Measurements from ENCODE around the gene ART3.
"Not testable (repeated sequence)": the region's sequence is repeated elsewhere in the genome, so short reads cannot be mapped to it uniquely, and the experiment has no call there.

Gene ART3, protein sequence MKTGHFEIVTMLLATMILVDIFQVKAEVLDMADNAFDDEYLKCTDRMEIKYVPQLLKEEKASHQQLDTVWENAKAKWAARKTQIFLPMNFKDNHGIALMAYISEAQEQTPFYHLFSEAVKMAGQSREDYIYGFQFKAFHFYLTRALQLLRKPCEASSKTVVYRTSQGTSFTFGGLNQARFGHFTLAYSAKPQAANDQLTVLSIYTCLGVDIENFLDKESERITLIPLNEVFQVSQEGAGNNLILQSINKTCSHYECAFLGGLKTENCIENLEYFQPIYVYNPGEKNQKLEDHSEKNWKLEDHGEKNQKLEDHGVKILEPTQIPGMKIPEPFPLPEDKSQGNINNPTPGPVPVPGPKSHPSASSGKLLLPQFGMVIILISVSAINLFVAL

GRCh38 chr4:76074468-76074867 lies at the start of gene ART3:
TSS of gene ART3 (plus strand) at chr4:76074709. CDS start at chr4:76075890, 1,181 bp downstream.
- no peaks in the 10 kb centered on the region for H3K9me3 Mint-ChIP-seq
- peaks cover 18% of the 10 kb centered on the region for H3K27me3 Mint-ChIP-seq
- H3K4me1 Mint-ChIP-seq = no peaks in the 10 kb centered on the region
- H3K36me3 Mint-ChIP-seq (ENCODE audit: insufficient read depth) = no peaks in the 10 kb centered on the region
- no peak within 1 kb of the TSS for H3K4me3 Mint-ChIP-seq
- no peak for DNase-seq (ENCODE audit: low spot score in 2 of 2)
- no peak within 1 kb of the TSS for H3K27ac Mint-ChIP-seq (ENCODE audit: low read depth)
- ATAC-seq (replicated peaks; ENCODE audit: extremely low read depth, poor library complexity, severe bottlenecking) = no peak

- DNase-seq (ENCODE audit: low spot score in 2 of 2) = no peak
- Mint-ChIP-seq H3K27ac (ENCODE audit: low read depth) (no peak overlapping the region), H3K27me3 (peaks cover 31% of the 10 kb centered on the region), H3K36me3 (ENCODE audit: insufficient read depth) (no peaks in the 10 kb centered on the region), H3K4me3 (no peak overlapping the region), H3K4me1 (peaks cover 12% of the 10 kb centered on the region), H3K9me3 (no peaks in the 10 kb centered on the region)
- no peak for ATAC-seq (replicated peaks; ENCODE audit: extremely low read depth, poor library complexity, severe bottlenecking)
Observed at GRCh38 chr4:76028350-76028765, 46.2 kb upstream of the ART3 start.

DNA sequence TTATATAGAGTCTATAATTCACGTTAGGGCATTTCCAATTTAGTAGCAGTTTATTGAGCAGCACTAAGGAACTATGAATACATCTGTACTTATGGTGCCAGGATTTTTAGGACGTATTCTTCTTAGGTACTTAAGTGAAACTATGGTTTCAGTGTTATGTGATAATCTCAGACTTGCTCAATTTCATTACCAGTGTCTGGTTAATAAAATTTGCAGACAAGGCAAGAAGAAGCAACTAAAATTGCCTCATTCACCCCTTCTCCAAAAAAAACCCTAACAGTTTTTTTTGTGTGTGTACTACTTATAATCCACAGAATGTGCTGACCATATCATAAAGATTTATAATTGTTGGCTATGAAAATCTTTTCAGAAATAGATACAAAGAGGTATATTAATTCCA lies 45.2 kb upstream of the ART3 start:
- H3K36me3 Mint-ChIP-seq (ENCODE audit: insufficient read depth) = no peaks in the 10 kb centered on the region
- peaks cover 25% of the 10 kb centered on the region for H3K27me3 Mint-ChIP-seq
- H3K4me3 Mint-ChIP-seq = no peak overlapping the region
- ATAC-seq (replicated peaks; ENCODE audit: extremely low read depth, poor library complexity, severe bottlenecking) = no peak
- peaks cover 7% of the 10 kb centered on the region for H3K4me1 Mint-ChIP-seq
- H3K9me3 Mint-ChIP-seq = no peaks in the 10 kb centered on the region
- no peak overlapping the region for H3K27ac Mint-ChIP-seq (ENCODE audit: low read depth)
- no peak for DNase-seq (ENCODE audit: low spot score in 2 of 2)

GRCh38 chr4:76035141-76035540 lies 39.4 kb upstream of the ART3 start:
- no peaks in the 10 kb centered on the region for H3K9me3 Mint-ChIP-seq
- H3K27ac Mint-ChIP-seq (ENCODE audit: low read depth) = no peak overlapping the region
- no peaks in the 10 kb centered on the region for H3K4me1 Mint-ChIP-seq
- H3K4me3 Mint-ChIP-seq = no peak overlapping the region
- H3K36me3 Mint-ChIP-seq (ENCODE audit: insufficient read depth) = no peaks in the 10 kb centered on the region
- ATAC-seq (replicated peaks; ENCODE audit: extremely low read depth, poor library complexity, severe bottlenecking) (no peak), DNase-seq (ENCODE audit: low spot score in 2 of 2) (no peak)
- H3K27me3 Mint-ChIP-seq = peaks cover 8% of the 10 kb centered on the region

- Mint-ChIP-seq H3K9me3 (no peaks in the 10 kb centered on the region), H3K4me1 (no peaks in the 10 kb centered on the region), H3K27me3 (peaks cover under 1% of the 10 kb centered on the region), H3K27ac (ENCODE audit: low read depth) (no peak within 1 kb of the TSS), H3K4me3 (no peak within 1 kb of the TSS), H3K36me3 (ENCODE audit: insufficient read depth) (no peaks in the 10 kb centered on the region)
- no peak for DNase-seq (ENCODE audit: low spot score in 2 of 2)
- ATAC-seq (replicated peaks; ENCODE audit: extremely low read depth, poor library complexity, severe bottlenecking) = no peak
Observed at GRCh38 chr4:76035799-76036380, 38.6 kb upstream of the ART3 start, which contains the start of gene CXCL11. TSS of gene CXCL11 (minus strand) at chr4:76036070. CDS start at chr4:76035987, 83 bp downstream.

GRCh38 chr4:76036855-76037254 lies 37.7 kb upstream of the ART3 start:
- H3K9me3 Mint-ChIP-seq = no peaks in the 10 kb centered on the region
- no peaks in the 10 kb centered on the region for H3K27me3 Mint-ChIP-seq
- H3K4me1 Mint-ChIP-seq = no peaks in the 10 kb centered on the region
- no peaks in the 10 kb centered on the region for H3K36me3 Mint-ChIP-seq (ENCODE audit: insufficient read depth)
- ATAC-seq (replicated peaks; ENCODE audit: extremely low read depth, poor library complexity, severe bottlenecking) = no peak
- no peak overlapping the region for H3K27ac Mint-ChIP-seq (ENCODE audit: low read depth)
- H3K4me3 Mint-ChIP-seq = no peak overlapping the region
- DNase-seq (ENCODE audit: low spot score in 2 of 2) = no peak

DNA sequence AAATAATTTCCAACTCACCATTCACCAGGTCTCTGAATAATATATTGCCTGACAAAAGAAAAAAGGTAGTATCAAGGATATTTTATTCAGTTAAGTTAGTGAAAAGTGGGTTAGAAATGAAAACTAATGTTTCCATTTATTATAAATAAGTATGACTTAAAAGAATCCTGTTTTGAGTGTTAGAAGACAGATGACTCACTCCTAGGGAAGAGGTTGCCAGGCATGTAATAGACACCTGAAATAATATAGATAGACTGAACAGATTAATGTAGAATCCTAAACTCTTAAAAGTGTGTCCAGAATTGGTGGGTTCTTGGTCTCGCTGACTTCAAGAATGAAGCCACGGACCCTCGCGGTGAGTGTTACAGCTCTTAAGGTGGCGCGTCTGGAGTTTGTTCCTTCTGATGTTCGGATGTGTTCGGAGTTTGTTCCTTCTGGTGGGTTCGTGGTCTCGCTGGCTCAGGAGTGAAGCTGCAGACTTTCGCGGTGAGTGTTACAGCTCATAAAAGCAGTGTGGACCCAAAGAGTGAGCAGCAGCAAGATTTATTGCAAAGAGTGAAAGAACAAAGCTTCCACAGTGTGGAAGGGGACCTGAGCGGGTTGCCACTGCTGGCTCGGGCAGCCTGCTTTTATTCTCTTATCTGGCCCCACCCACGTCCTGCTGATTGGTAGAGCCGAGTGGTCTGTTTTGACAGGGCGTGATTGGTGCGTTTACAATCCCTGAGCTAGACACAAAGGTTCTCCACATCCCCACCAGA lies 32.1 kb upstream of the ART3 start:
- H3K4me1 Mint-ChIP-seq; DNase-seq (ENCODE audit: low spot score in 2 of 2); ATAC-seq (replicated peaks; ENCODE audit: extremely low read depth, poor library complexity, severe bottlenecking); H3K27me3 Mint-ChIP-seq; H3K9me3 Mint-ChIP-seq; H3K27ac Mint-ChIP-seq (ENCODE audit: low read depth); H3K36me3 Mint-ChIP-seq (ENCODE audit: insufficient read depth): not testable (repeated sequence)
- H3K4me3 Mint-ChIP-seq = peak overlapping the region; percentile 76

DNA sequence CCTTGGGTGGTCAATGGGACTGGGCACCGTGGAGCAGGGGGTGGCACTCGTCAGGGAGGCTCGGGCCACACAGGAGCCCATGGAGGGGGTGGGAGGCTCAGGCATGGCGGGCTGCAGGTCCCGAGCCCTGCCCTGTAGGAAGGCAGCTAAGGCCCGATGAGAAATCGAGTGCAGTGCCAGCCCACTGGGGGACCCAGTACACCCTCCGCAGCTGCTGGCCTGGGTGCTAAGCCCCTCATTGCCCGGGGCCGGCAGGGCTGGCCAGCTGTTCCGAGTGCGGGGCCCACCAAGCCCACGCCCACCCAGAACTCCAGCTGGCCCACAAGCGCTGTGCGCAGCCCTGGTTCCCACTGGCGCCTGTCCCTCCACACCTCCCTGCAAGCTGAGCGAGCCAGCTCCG lies 31.2 kb upstream of the ART3 start:
- not testable (repeated sequence) for DNase-seq (ENCODE audit: low spot score in 2 of 2); H3K36me3 Mint-ChIP-seq (ENCODE audit: insufficient read depth); ATAC-seq (replicated peaks; ENCODE audit: extremely low read depth, poor library complexity, severe bottlenecking); H3K9me3 Mint-ChIP-seq; H3K4me3 Mint-ChIP-seq; H3K4me1 Mint-ChIP-seq; H3K27ac Mint-ChIP-seq (ENCODE audit: low read depth); H3K27me3 Mint-ChIP-seq

DNA sequence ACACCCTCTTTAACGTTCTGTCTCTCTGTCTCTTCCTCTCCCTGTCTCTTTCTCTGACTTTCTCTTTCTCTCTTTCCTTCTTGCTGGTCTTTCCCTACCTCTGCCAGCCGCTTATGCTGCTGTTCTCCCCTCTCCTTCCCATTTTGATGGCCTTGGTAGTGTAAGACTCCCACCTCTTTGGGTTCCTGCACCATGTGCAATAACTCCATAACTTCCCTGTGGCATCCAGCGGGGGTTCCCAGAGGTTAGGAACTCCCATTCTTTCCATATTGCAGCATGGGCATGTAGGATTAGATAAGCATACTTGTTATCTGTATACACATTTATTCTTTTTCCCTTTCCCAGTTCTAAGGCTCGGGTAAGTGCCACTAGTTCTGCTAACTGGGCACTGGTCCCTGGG lies 29.8 kb upstream of the ART3 start:
- not testable (repeated sequence) for H3K27ac Mint-ChIP-seq (ENCODE audit: low read depth); H3K4me3 Mint-ChIP-seq; DNase-seq (ENCODE audit: low spot score in 2 of 2); H3K9me3 Mint-ChIP-seq; H3K36me3 Mint-ChIP-seq (ENCODE audit: insufficient read depth); ATAC-seq (replicated peaks; ENCODE audit: extremely low read depth, poor library complexity, severe bottlenecking); H3K4me1 Mint-ChIP-seq; H3K27me3 Mint-ChIP-seq

- not testable (repeated sequence) for H3K4me3 Mint-ChIP-seq; H3K27ac Mint-ChIP-seq (ENCODE audit: low read depth); DNase-seq (ENCODE audit: low spot score in 2 of 2); H3K36me3 Mint-ChIP-seq (ENCODE audit: insufficient read depth); H3K27me3 Mint-ChIP-seq; ATAC-seq (replicated peaks; ENCODE audit: extremely low read depth, poor library complexity, severe bottlenecking); H3K9me3 Mint-ChIP-seq; H3K4me1 Mint-ChIP-seq
Observed at GRCh38 chr4:76049860-76050416, 24.6 kb upstream of the ART3 start.

DNA sequence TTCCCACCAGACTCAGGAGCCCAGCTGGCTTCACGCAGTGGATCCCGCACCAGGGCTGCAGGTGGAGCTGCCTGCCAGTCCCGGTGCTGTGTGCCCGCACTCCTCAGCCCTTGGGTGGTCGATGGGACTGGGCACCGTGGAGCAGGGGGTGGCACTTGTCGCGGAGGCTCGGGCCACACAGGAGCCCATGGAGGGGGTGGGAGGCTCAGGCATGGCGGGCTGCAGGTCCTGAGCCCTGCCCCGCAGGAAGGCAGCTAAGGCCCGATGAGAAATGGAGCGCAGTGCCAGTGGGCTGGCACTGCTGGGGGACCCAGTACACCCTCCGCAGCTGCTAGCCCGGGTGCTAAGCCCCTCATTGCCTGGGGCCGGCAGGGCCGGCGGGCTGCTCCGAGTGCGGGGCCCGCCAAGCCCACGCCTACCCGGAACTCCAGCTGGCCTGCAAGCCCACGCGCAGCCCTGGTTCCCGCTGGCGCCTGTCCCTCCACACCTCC lies 23.9 kb upstream of the ART3 start:
- not testable (repeated sequence) for DNase-seq (ENCODE audit: low spot score in 2 of 2); H3K4me3 Mint-ChIP-seq; H3K27me3 Mint-ChIP-seq; H3K9me3 Mint-ChIP-seq; ATAC-seq (replicated peaks; ENCODE audit: extremely low read depth, poor library complexity, severe bottlenecking); H3K27ac Mint-ChIP-seq (ENCODE audit: low read depth); H3K4me1 Mint-ChIP-seq; H3K36me3 Mint-ChIP-seq (ENCODE audit: insufficient read depth)

DNA sequence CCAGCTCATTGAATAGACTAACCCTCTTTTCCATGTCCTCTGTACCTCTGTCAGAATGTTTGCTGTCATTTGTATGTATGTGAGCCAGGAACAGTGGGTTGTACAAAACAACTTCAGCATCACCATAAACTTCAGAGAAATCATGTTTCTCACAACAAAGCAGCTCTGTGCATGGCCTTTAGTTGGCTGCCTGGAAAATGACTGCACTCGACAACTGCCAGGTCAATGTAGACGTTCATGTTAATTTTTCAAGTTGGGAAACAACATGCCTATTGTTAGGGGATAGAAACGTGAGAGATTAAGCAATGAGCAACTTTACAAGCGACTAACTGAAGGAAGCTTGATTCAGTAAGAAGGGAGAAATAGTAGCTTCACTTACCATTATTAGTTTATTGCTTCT lies 20.8 kb upstream of the ART3 start:
- Mint-ChIP-seq H3K36me3 (ENCODE audit: insufficient read depth) (no peaks in the 10 kb centered on the region), H3K27ac (ENCODE audit: low read depth) (no peak overlapping the region)
- no peak for ATAC-seq (replicated peaks; ENCODE audit: extremely low read depth, poor library complexity, severe bottlenecking)

More for the DNA sequence above, 20.8 kb upstream of the ART3 start:
- Mint-ChIP-seq H3K27me3 (peaks cover 8% of the 10 kb centered on the region), H3K4me1 (no peaks in the 10 kb centered on the region), H3K4me3 (no peak overlapping the region), H3K9me3 (no peaks in the 10 kb centered on the region)
- no peak for DNase-seq (ENCODE audit: low spot score in 2 of 2)
